Measurements from ENCODE around the gene TRAF5. TPM values are rescaled to one million over a fixed set of nuclear protein-coding genes. Genes with fewer than 3 reads are reported as not detected.

Gene TRAF5, protein sequence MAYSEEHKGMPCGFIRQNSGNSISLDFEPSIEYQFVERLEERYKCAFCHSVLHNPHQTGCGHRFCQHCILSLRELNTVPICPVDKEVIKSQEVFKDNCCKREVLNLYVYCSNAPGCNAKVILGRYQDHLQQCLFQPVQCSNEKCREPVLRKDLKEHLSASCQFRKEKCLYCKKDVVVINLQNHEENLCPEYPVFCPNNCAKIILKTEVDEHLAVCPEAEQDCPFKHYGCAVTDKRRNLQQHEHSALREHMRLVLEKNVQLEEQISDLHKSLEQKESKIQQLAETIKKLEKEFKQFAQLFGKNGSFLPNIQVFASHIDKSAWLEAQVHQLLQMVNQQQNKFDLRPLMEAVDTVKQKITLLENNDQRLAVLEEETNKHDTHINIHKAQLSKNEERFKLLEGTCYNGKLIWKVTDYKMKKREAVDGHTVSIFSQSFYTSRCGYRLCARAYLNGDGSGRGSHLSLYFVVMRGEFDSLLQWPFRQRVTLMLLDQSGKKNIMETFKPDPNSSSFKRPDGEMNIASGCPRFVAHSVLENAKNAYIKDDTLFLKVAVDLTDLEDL
- total RNA-seq (1 to 10 TPM; 1.3 to 4.6 (median 1.8) TPM), polyA plus RNA-seq (1 to 10 TPM; 1.9 to 5.5 TPM)
- long read RNA-seq, donor 1, partial matches to known transcripts, result 0 of 1 reads
- long read RNA-seq, donor 1, other reads (novel, unspliced or antisense), result 0 of 1 reads
- long read RNA-seq, donor 2, partial matches to known transcripts, result 0 of 2 reads
- long read RNA-seq, donor 2, other reads (novel, unspliced or antisense), result 0 of 2 reads
- long read RNA-seq, donor 3, partial matches to known transcripts, result 0 of 5 reads
- long read RNA-seq, donor 3, other reads (novel, unspliced or antisense), result 3 of 5 reads

DNA sequence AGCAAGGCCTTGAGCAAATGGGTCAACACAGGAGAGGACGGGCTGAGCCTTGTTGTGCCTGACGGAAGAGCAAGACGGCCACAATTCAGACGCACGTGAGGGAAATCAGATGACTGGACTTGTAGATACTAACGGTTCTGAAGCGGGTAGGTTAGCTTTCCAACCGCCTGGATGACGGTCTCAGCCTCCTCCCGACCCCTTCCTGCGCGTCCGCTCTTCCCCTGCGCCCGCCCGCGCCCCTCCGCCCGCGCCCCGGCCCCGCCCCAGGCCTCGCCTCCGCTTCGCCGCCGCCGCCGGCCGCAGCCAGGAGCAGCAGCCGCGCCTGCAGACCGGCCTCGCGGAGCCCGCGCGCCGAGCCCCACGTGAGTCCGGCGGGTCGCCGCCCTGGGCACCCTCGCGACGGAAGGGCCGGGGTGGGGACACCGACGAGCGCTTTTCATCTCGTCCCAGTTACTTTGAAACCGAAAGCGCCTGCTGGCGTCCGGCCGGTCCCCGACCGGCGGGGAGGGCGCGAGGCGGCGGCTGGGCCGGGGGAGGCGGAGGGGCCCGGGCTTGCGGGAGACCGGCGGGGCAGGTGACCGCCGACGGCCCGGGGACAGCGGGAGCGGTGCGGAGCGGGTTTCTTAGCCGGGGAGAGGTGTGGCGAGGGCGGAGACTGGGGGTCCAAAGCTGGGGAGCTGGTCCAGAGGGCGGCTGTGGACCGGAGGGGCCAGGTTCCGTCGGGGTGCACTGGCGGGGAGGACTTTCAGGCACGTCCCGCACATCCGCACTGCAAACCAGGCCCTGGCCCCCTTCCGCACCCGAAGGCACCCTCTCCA, at the start of gene TRAF5:
Gene TRAF5 (plus strand): TSS at position 306 of the 818 bp plus-strand sequence. CDS start 26,407 bp downstream, outside the sequence.
- WGBS, 2 donors, result 1% methylated on average over 91 of the region's 91 CpGs
- H3K27ac ChIP-seq, result peak within 1 kb of the TSS; percentile 34 to 89 (median 76)
- H3K4me3 ChIP-seq, result peak within 1 kb of the TSS; percentile 62 to 89 (median 80)
- H3K27me3 ChIP-seq, result no peaks in the 10 kb centered on the region
- TF ChIP-seq, protein P1, sequence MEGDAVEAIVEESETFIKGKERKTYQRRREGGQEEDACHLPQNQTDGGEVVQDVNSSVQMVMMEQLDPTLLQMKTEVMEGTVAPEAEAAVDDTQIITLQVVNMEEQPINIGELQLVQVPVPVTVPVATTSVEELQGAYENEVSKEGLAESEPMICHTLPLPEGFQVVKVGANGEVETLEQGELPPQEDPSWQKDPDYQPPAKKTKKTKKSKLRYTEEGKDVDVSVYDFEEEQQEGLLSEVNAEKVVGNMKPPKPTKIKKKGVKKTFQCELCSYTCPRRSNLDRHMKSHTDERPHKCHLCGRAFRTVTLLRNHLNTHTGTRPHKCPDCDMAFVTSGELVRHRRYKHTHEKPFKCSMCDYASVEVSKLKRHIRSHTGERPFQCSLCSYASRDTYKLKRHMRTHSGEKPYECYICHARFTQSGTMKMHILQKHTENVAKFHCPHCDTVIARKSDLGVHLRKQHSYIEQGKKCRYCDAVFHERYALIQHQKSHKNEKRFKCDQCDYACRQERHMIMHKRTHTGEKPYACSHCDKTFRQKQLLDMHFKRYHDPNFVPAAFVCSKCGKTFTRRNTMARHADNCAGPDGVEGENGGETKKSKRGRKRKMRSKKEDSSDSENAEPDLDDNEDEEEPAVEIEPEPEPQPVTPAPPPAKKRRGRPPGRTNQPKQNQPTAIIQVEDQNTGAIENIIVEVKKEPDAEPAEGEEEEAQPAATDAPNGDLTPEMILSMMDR (IDR thresholded peaks at IDR 0.05), result no peak
- no peaks in the 10 kb centered on the region for H3K36me3 ChIP-seq
- peak; percentile 32 to 52 for DNase-seq
- ATAC-seq, result peak; percentile 54 to 88 (median 70)
- peaks cover under 1 to 51% (median 17%) of the 10 kb centered on the region in 9 donors for H3K4me1 ChIP-seq
- no peaks in the 10 kb centered on the region for H3K9me3 ChIP-seq
- intact Hi-C loops (cut with DNase I), result loop anchor here in 6 of 10 donors (5.0 to 10.0 kb wide), 6 partner anchors 56 to 328 kb away; no protein-coding TSS in a partner anchor

DNA sequence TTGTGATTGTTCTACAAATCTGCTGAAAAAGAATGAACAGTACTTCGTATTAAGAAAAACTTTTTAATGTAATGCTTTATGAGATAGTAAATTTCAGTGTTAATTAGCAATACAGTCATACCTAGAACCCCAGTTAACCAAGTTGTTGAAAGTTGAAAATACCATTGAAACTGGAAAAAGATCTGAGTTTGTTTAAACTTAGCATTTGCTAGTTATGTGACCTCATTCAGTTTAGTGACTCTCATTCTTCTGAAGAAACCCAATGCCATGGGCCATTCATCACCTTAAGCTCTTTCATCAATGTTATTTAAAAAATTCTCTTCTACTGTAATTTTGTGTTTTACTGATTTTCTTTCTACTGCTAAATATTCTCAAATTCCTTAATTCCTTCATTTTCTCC, 47.3 kb upstream of the TRAF5 start:
- TF ChIP-seq, protein P1 (IDR thresholded peaks at IDR 0.05), result no peak
- H3K27me3 ChIP-seq, result no peaks in the 10 kb centered on the region
- H3K9me3 ChIP-seq, result no peaks in the 10 kb centered on the region
- intact Hi-C loops (cut with DNase I), result no loop called here
- H3K36me3 ChIP-seq, result peaks cover 0 to 100% (median 22%) of the 10 kb centered on the region in 9 donors
- no peak for DNase-seq
- WGBS, 2 donors, result 0 to 50% methylated on average over 1 of the region's 1 CpG
- no peak for ATAC-seq
- no peak overlapping the region for H3K4me3 ChIP-seq
- H3K4me1 ChIP-seq, result peaks cover 0 to 29% (median 16%) of the 10 kb centered on the region in 9 donors
- H3K27ac ChIP-seq, result no peak overlapping the region

DNA sequence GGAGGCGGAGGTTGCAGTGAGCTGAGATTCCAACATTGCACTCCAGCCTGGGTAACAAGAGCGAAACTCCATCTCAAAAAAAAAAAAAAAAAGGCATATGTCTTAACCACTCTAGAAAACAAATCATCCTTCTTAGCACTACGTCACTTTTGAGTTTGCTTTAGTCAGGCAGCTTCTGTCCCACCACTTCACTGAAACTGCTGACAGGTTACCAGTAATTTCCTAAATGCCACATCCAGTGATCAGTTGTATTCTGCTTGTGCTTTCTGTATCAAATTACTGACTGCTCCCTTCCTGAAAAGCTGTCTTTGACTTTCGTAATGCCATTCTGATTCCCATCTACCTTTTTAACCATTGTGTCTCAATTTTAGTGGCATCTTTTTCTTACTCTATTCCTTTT, 45.7 kb upstream of the TRAF5 start:
- TF ChIP-seq, protein P1 (IDR thresholded peaks at IDR 0.05), result no peak
- 86 to 96% methylated on average over 4 of the region's 4 CpGs for WGBS, 2 donors
- Histone ChIP-seq H3K9me3 (no peaks in the 10 kb centered on the region), H3K4me3 (no peak overlapping the region), H3K36me3 (peaks cover 0 to 100% (median 23%) of the 10 kb centered on the region in 9 donors), H3K4me1 (peaks cover 0 to 13% (median 5%) of the 10 kb centered on the region in 9 donors), H3K27me3 (no peaks in the 10 kb centered on the region), H3K27ac (peak overlapping the region in 4 of 10 donors; percentile 2 to 21 (median 15))
- no peak for DNase-seq
- intact Hi-C loops (cut with DNase I), result no loop called here
- ATAC-seq, result peak in 1 of 8 donors; percentile 21
